ENCODE data around the gene CDC14B. TPM values are rescaled to one million over a fixed set of nuclear protein-coding genes. Genes with fewer than 3 reads are reported as not detected.

CDC14B gene
- polyA plus RNA-seq, 3 donors: 25.0 to 28.3 (median 27.8) TPM

DNA sequence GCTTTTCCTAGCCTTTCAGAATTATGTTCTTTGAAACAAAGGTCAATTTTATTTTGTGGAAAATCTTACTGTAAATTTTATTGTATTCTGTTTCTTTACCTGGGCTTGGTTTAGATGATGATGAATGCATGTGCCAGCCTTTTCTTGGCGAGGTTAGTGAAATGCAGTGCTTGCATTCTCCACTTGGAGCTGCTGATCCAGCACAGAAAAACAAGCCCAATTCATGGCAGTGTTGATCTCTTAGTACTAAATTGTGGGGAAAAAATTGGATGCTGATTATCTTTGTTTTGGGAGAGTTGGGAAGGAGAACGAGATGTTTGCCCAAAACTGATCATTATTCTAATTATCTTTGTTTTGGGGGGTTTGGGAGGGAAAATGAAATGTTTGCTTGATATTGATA is 166.0 kb downstream of the CDC14B start:
- no peak for DNase-seq (ENCODE audit: low read depth in 3 of 3, low spot score in 2 of 3)

DNA sequence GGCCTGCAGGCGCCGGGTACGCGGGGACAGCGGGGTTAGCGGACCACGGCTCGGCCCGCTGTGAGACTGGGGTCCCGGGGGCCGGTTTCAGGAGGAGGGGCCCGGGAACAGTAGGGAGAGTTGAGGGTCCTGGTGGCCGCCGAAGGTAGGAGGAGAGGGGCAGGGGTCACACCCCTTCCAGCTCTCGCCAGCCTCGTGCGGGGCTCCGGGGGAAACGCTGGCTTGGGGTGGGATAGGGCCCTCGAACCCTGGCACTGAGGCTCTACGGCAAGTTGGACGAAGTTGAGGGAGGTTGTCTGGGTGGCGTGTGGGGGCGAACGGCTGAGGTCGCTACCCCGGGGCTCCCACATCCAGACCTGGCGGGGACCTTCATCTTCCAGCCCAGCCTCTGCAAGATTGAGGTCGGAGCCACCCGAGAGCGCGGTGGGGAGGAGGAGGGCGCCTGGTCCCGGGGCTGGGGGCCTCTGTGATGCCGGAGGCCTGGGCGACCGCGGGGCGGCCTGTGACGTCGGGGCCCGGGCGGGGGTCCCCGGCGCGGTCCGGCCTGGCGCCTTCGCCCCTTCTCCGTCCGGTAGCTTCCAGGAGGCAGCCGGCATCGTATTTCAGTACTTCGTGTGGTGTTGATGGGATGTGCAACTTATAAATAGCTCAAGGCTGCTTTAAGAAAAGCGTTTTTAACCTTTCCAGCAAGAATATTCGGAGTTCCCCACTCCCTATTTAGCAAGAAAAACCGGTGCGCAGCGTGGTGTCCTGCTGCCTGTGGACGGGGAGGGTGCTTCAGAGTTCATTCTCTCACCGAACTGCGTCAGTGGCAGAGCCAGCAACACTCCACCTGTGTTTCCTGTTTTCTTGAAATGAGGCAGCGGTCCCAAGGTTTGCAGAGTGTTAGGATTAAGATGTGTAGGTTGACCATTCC is 168.8 kb downstream of the CDC14B start:
- DNase-seq (ENCODE audit: low read depth in 3 of 3, low spot score in 2 of 3): no peak

Other genes with a start within 250 kb of the CDC14B start
- 10 to 100 TPM; 38.3 to 44.0 (median 40.2) TPM for gene SLC35D2, start 236.1 kb downstream of the CDC14B start, polyA plus RNA-seq (ENCODE audit: insufficient read length in 3 of 3)
- 10 to 100 TPM in 2 of 3 donors, 1 to 10 TPM in 1; 8.4 to 10.5 (median 10.3) TPM for gene ZNF367, start 201.5 kb downstream of the CDC14B start, polyA plus RNA-seq (ENCODE audit: insufficient read length in 3 of 3)
- gene HABP4, start 169.7 kb downstream of the CDC14B start, polyA plus RNA-seq (ENCODE audit: insufficient read length in 3 of 3): 10 to 100 TPM; 19.0 to 22.0 (median 20.3) TPM
- gene PRXL2C, start 35.5 kb upstream of the CDC14B start, polyA plus RNA-seq (ENCODE audit: insufficient read length in 3 of 3): 1 to 10 TPM; 6.0 to 8.7 (median 6.1) TPM
- 10 to 100 TPM; 20.5 to 22.8 (median 21.3) TPM for gene ZNF510, start 158.2 kb upstream of the CDC14B start, polyA plus RNA-seq (ENCODE audit: insufficient read length in 3 of 3)
- gene ZNF782, start 234.7 kb upstream of the CDC14B start, polyA plus RNA-seq (ENCODE audit: insufficient read length in 3 of 3): 1 to 10 TPM; 6.3 to 8.3 (median 6.9) TPM

All from right renal cortex interstitium (tissue), 3 donors.